GM06990 (cell line): Measurements from ENCODE around the gene PHLPP1.

Experiments
- DNase-seq: peaks from one replicate; pipeline ENCODE4 v3.0.0-alpha.2; 2011; ENCODE audit not compliant: insufficient read length; ENCODE audit errors: extremely low read depth
- H3K27me3 ChIP-seq: replicated peaks from 2 replicates; pipeline ENCODE4 v1.6.0; 2011; ENCODE audit warnings: low read length; ENCODE audit not compliant: control insufficient read depth, insufficient read depth
- H3K36me3 ChIP-seq: 2 replicates; pipeline ENCODE4 v1.5.1; 2011; ENCODE audit warnings: low read length; ENCODE audit not compliant: control insufficient read depth, insufficient read depth
- H3K4me3 ChIP-seq: replicated peaks from 2 replicates; pipeline ENCODE4 v1.5.1; 2011; ENCODE audit warnings: low read depth, mild to moderate bottlenecking, control low read depth, low read length
- CTCF ChIP-seq: IDR thresholded peaks from 2 replicates; pipeline ENCODE4 v1.5.1; 2011; ENCODE audit warnings: low read length, control low read depth, mild to moderate bottlenecking, inconsistent platforms; ENCODE audit not compliant: insufficient read depth, poor library complexity, severe bottlenecking

PHLPP1 gene

GRCh38 chr18:62741584-62741983 lies 26.2 kb downstream of the PHLPP1 start:
- no peaks in the 10 kb centered on the region for H3K27me3 ChIP-seq
- no peaks in the 10 kb centered on the region for H3K36me3 ChIP-seq
- no peak for DNase-seq
- H3K4me3 ChIP-seq, result no peak overlapping the region
- no peak for TF ChIP-seq CTCF

- TF ChIP-seq CTCF, result no peak
- no peak for DNase-seq
- Histone ChIP-seq H3K36me3 (no peaks in the 10 kb centered on the region), H3K27me3 (no peaks in the 10 kb centered on the region), H3K4me3 (no peak overlapping the region)
These were observed 29.0 kb downstream of the PHLPP1 start for GRCh38 chr18:62744076-62744968.

- no peaks in the 10 kb centered on the region for H3K27me3 ChIP-seq
- TF ChIP-seq CTCF, result no peak
- no peak overlapping the region for H3K4me3 ChIP-seq
- no peaks in the 10 kb centered on the region for H3K36me3 ChIP-seq
- no peak for DNase-seq
These were observed 29.9 kb downstream of the PHLPP1 start for GRCh38 chr18:62745089-62745751.

GRCh38 chr18:62749389-62749788 lies 34.0 kb downstream of the PHLPP1 start:
- Histone ChIP-seq H3K4me3 (no peak overlapping the region), H3K27me3 (no peaks in the 10 kb centered on the region), H3K36me3 (no peaks in the 10 kb centered on the region)
- no peak for DNase-seq
- TF ChIP-seq CTCF, result no peak

- no peak for TF ChIP-seq CTCF
- Histone ChIP-seq H3K27me3 (no peaks in the 10 kb centered on the region), H3K4me3 (no peak overlapping the region), H3K36me3 (no peaks in the 10 kb centered on the region)
- DNase-seq, result no peak
These were observed 36.0 kb downstream of the PHLPP1 start for GRCh38 chr18:62751341-62751821.
